HepG2 (cell line): ENCODE data around the gene EHD4. TPM values are rescaled to one million over a fixed set of nuclear protein-coding genes. Genes with fewer than 3 reads are reported as not detected.

Experiments used
- ATAC-seq: fragments of 200-7000 bp; cut with Tn5 transposase; 3 replicates; pipeline ENCODE4 v1.9.1; 2020; ENCODE audit warnings: mild to moderate bottlenecking, moderate library complexity
- BruUV-seq: library from RNA; stranded (reverse); fragments of 400-500 nt; replicated peaks from 2 replicates; lab custom pipeline; 2021; lab: Mats Ljungman, UMichigan
- CTCF ChIA-PET: fragments of 300-600 bp; formaldehyde crosslinking; extraction: SDS; loops from one replicate; lab custom pipeline; 2021; ENCODE audit warnings: low total read pairs, inconsistent platforms, low intra/inter-chr PET ratio; lab: Yijun Ruan, JAX
- POLR2A ChIA-PET: fragments of 350-600 bp; sonication (Branson Sonifier 250); formaldehyde crosslinking; loops from one replicate; lab custom pipeline; 2020; ENCODE audit warnings: antibody characterized with exemption, inconsistent platforms; lab: Yijun Ruan, JAX
- DNase-seq: peaks from one replicate; pipeline ENCODE4 v3.0.0-alpha.2; 2015; ENCODE audit warnings: low spot score
- FAIRE-seq: peaks from 3 replicates; lab custom pipeline; 2011; peaks lifted over from hg19 to GRCh38; lab: Jason Lieb, UNC
- H2AFZ ChIP-seq: one replicate; pipeline ENCODE4 v1.6.1; 2011; ENCODE audit warnings: low read length, inconsistent platforms
- H3K27ac ChIP-seq: fragments of 300-600 bp; 3 replicates; pipeline ENCODE4 v1.8.0; 2011; ENCODE audit warnings: mixed run types, mild to moderate bottlenecking, mixed read lengths, low read length, inconsistent platforms; ENCODE audit not compliant: insufficient read depth; ENCODE audit errors: extremely low read length
- H3K27me3 ChIP-seq, 2 experiments: fragments of 200-600 bp in 1 of 2; 2 replicates in 1 of 2; 3 replicates in 1 of 2; pipeline versions ENCODE4 v1.6.0 to v1.8.0; 2011; ENCODE audit warnings: low read length in 2 of 2, mild to moderate bottlenecking in 2 of 2, moderate library complexity in 2 of 2, inconsistent platforms in 1 of 2; ENCODE audit not compliant: insufficient read depth in 2 of 2, control insufficient read depth in 1 of 2
- H3K36me3 ChIP-seq, 2 experiments: fragments of 200-600 bp in 1 of 2; replicated peaks in 1 of 2; 2 replicates in 1 of 2; 3 replicates in 1 of 2; pipeline versions ENCODE4 v1.5.1 to v1.8.0; 2011; ENCODE audit warnings: low read length in 2 of 2, inconsistent platforms in 1 of 2; ENCODE audit not compliant: insufficient read depth in 2 of 2, control insufficient read depth in 1 of 2
- H3K4me1 ChIP-seq: 2 replicates; pipeline ENCODE4 v1.5.1; 2012; ENCODE audit warnings: low read length, inconsistent platforms; ENCODE audit not compliant: insufficient read depth
- H3K4me2 ChIP-seq: 2 replicates; pipeline ENCODE4 v1.6.0; 2011; ENCODE audit warnings: low read depth, low read length, inconsistent platforms
- H3K4me3 ChIP-seq, 3 experiments: fragments of 200-600 bp in 1 of 3; sonication (generic), shearing (Covaris generic) in 1 of 3; replicated peaks in 1 of 3; 2 replicates each; pipeline ENCODE4 v1.5.1; 2011 to 2016; ENCODE audit warnings: low read length in 3 of 3, inconsistent platforms in 2 of 3, low read depth in 2 of 3, mild to moderate bottlenecking in 2 of 3, control low read depth in 1 of 3, mixed read lengths in 1 of 3; ENCODE audit not compliant: insufficient read depth in 1 of 3
- H3K79me2 ChIP-seq: one replicate; pipeline ENCODE4 v1.6.1; 2011; ENCODE audit warnings: low read length, inconsistent platforms; ENCODE audit not compliant: insufficient read depth
- H3K9ac ChIP-seq: 2 replicates; pipeline ENCODE4 v1.6.0; 2011; ENCODE audit warnings: mild to moderate bottlenecking, low read depth, low read length, inconsistent platforms; ENCODE audit not compliant: insufficient read depth
- H3K9me3 ChIP-seq: 2 replicates; pipeline ENCODE4 v1.5.1; 2012; ENCODE audit warnings: mild to moderate bottlenecking, low read length
- H4K20me1 ChIP-seq: 2 replicates; pipeline ENCODE4 v1.6.0; 2011; ENCODE audit warnings: inconsistent platforms, mild to moderate bottlenecking, low read length, moderate library complexity; ENCODE audit not compliant: insufficient read depth
- AGO2 ChIP-seq: fragments of 200-400 bp; formaldehyde crosslinking; optimal IDR thresholded peaks from 2 replicates; pipeline ENCODE3; 2017; ENCODE audit warnings: mild to moderate bottlenecking, low read depth, low read length, moderate library complexity
- RBAK ChIP-seq: sonication (generic); formaldehyde crosslinking; IDR thresholded peaks from 2 replicates; pipeline ENCODE4 v1.5.1; 2020; ENCODE audit warnings: mild to moderate bottlenecking, missing genetic modification reagents
- REXO4 ChIP-seq: sonication (generic); formaldehyde crosslinking; IDR thresholded peaks from 2 replicates; pipeline ENCODE4 v1.8.0; 2022; ENCODE audit warnings: missing genetic modification reagents, mild to moderate bottlenecking, borderline replicate concordance
- SMC3 ChIP-seq: IDR thresholded peaks from 2 replicates; pipeline ENCODE4 v1.6.1; 2011; ENCODE audit warnings: low read length, improper control_type of control experiment
- SOX6 ChIP-seq, 2 experiments: fragments of 450-650 bp in 1 of 2; sonication (generic) in 1 of 2; formaldehyde crosslinking in 1 of 2; IDR thresholded peaks; 2 replicates each; pipeline versions ENCODE4 v1.4.0 to v1.6.1; 2017 to 2020; ENCODE audit warnings: antibody characterized with exemption in 1 of 2, mild to moderate bottlenecking in 1 of 2, missing genetic modification reagents in 1 of 2
- SP5 ChIP-seq: IDR thresholded peaks from 2 replicates; pipeline ENCODE4 v1.6.1; 2016; ENCODE audit warnings: low read depth, borderline replicate concordance
- ZNF235 ChIP-seq: sonication (generic); formaldehyde crosslinking; IDR thresholded peaks from 2 replicates; pipeline ENCODE4 v1.8.1; 2023; ENCODE audit warnings: mild to moderate bottlenecking, missing genetic modification reagents, borderline replicate concordance
- whole genome bisulfite sequencing: methylation state at CpG from one replicate; pipeline ENCODE4 v1.1.6; 2017; ENCODE audit warnings: low lambda C conversion rate; 5-methylcytosine and 5-hydroxymethylcytosine counted together
- in situ Hi-C: cut with HindIII; loops from 2 replicates; pipeline ENCODE4 v1.10.0; 2017; ENCODE audit warnings: low pct_unique_long_range_greater_than_20kb; ENCODE audit not compliant: extremely low pct_ligation_motif_present
- intact Hi-C: fragments of 100-400 bp; cut with micrococcal nuclease; formaldehyde crosslinking; loops from one replicate; pipeline ENCODE4 v1.10.0; 2022; ENCODE audit not compliant: unreplicated experiment
- polyA plus RNA-seq, 8 experiments: library from polyadenylated mRNA; depleted of rRNA in 3 of 8; stranded (reverse) in 7 of 8; unstranded in 1 of 8; fragments of >200 nt; fragmentation: Illumina TruSeq in 4 of 8; extraction: Trizol in 4 of 8; gene quantifications; 2 replicates each; pipeline versions ENCODE4 v1.2.1 to v1.2.3, GENCODE V29; 2011 to 2016; ENCODE audit warnings: low read depth in 4 of 8, missing spikeins in 1 of 8, mixed read lengths in 1 of 8; ENCODE audit not compliant: insufficient read depth in 1 of 8
- total RNA-seq, 5 experiments: library from RNA; depleted of rRNA; stranded (reverse); fragments of >200 nt; fragmentation: Illumina TruSeq; extraction: Trizol; gene quantifications; 2 replicates each; pipeline ENCODE4 v1.2.3, GENCODE V29; 2016; ENCODE audit warnings: low read depth in 1 of 5
- TF ChIP-seq, protein P1 (sequence below): IDR thresholded peaks from 2 replicates; pipeline ENCODE4 v1.6.1; 2018; ENCODE audit warnings: missing genetic modification reagents, mild to moderate bottlenecking, missing compliant biosample characterization
- TF ChIP-seq, protein P2 (sequence below): sonication (generic); formaldehyde crosslinking; IDR thresholded peaks from 2 replicates; pipeline ENCODE4 v1.4.0; 2020; ENCODE audit warnings: missing genetic modification reagents
- TF ChIP-seq, protein P3 (sequence below): sonication (generic); formaldehyde crosslinking; IDR thresholded peaks from 2 replicates; pipeline ENCODE4 v1.5.1; 2020; ENCODE audit warnings: mild to moderate bottlenecking, missing genetic modification reagents, moderate library complexity
- TF ChIP-seq, protein P4 (sequence below): sonication (generic); formaldehyde crosslinking; IDR thresholded peaks from 2 replicates; pipeline ENCODE4 v1.5.0; 2020; ENCODE audit warnings: mild to moderate bottlenecking, low read depth, missing genetic modification reagents, borderline replicate concordance
- TF ChIP-seq, protein P5 (sequence below): IDR thresholded peaks from 2 replicates; pipeline ENCODE4 v1.6.1; 2016; ENCODE audit warnings: missing compliant biosample characterization, missing genetic modification reagents, borderline replicate concordance

EHD4 gene
- total and polyA plus RNA-seq, 2 of the 13 experiments (the other 11 are each of a cell fraction or from before 2014, with no cell fraction given): 3.1 to 4.8 TPM

DNA sequence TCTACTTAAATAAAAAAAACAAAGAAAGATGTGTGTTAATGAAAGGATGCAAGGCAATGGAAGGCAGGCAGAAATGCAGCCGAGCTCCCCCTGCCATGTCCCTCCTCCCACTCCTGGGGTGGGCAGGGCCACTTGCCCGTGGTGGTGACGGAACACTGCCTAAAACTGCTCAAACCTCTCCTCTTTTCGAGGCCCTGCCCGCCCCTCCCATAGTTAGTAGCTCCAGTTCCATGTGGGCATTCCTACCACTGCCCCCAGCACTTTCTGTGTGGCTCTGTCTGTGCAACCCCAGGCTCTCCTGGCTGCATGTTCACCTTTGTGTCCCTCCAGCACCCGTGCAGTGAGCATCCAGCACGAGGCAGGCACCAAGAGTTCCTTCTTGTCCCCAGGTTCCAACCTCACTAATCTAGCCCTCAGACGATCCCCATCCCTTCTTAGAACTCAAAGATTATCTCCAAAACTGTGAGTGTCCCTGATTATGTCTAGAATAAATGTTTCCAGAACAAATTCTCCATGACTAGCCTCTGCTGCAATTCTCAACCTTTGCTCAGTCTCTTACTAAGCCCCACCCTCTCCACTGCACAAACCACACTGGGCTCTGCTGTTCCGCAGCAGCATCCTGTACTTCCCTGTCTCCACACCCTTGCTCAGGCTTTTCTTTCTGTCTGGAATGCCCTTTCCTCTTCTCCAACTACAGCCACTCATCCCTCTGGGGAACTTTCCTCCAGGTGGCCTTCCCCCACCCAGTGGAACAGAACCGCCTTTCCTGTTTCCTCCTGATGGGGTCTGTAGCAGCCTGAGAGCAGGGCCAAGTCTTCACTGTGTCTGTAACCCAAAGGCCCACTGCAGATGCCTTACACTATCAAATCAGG lies 45.9 kb downstream of the EHD4 start:
- peak; percentile 92 for ATAC-seq
- peaks cover 8% of the 10 kb centered on the region; the same call in 1 of the 2 replicates for H4K20me1 ChIP-seq
- peak overlapping the region; percentile 49 for H3K4me2 ChIP-seq
- no peaks in the 10 kb centered on the region for H3K36me3 ChIP-seq
- CTCF ChIA-PET: no interaction called here
- H3K27me3 ChIP-seq: no peaks in the 10 kb centered on the region
- no peak overlapping the region for H2AFZ ChIP-seq
- no TSS peak for BruUV-seq
- FAIRE-seq: peak; percentile 42
- H3K4me1 ChIP-seq: peaks cover 66% of the 10 kb centered on the region
- POLR2A ChIA-PET: no interaction called here
- peak overlapping the region in 1 of 3 experiments; percentile 35; a peak in 2 of 6 replicates for H3K4me3 ChIP-seq
- H3K9me3 ChIP-seq: no peaks in the 10 kb centered on the region
- H3K9ac ChIP-seq: no peak overlapping the region
- DNase-seq: peak; percentile 34
- intact Hi-C loops (loop anchor here (5.0 kb wide), 1 partner anchor 46 kb away; the partner anchor contains the start of gene EHD4), in situ Hi-C loops (no loop called here)
- H3K27ac ChIP-seq: no peak overlapping the region
- 35% methylated on average over 10 of the region's 10 CpGs for WGBS
- H3K79me2 ChIP-seq: no peaks in the 10 kb centered on the region
- 0 out of 2 replicates have a peak, but pooled peaks have one; percentile 10 for TF ChIP-seq SP5 (CRISPR knock-in tag)
- TF ChIP-seq, protein P1, sequence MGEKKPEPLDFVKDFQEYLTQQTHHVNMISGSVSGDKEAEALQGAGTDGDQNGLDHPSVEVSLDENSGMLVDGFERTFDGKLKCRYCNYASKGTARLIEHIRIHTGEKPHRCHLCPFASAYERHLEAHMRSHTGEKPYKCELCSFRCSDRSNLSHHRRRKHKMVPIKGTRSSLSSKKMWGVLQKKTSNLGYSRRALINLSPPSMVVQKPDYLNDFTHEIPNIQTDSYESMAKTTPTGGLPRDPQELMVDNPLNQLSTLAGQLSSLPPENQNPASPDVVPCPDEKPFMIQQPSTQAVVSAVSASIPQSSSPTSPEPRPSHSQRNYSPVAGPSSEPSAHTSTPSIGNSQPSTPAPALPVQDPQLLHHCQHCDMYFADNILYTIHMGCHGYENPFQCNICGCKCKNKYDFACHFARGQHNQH (CRISPR knock-in tag): 0 out of 2 replicates have a peak, but pooled peaks have one; percentile 24
- no peak for TF ChIP-seq AGO2
- TF ChIP-seq REXO4 (CRISPR knock-in tag): no peak
- TF ChIP-seq, protein P2, sequence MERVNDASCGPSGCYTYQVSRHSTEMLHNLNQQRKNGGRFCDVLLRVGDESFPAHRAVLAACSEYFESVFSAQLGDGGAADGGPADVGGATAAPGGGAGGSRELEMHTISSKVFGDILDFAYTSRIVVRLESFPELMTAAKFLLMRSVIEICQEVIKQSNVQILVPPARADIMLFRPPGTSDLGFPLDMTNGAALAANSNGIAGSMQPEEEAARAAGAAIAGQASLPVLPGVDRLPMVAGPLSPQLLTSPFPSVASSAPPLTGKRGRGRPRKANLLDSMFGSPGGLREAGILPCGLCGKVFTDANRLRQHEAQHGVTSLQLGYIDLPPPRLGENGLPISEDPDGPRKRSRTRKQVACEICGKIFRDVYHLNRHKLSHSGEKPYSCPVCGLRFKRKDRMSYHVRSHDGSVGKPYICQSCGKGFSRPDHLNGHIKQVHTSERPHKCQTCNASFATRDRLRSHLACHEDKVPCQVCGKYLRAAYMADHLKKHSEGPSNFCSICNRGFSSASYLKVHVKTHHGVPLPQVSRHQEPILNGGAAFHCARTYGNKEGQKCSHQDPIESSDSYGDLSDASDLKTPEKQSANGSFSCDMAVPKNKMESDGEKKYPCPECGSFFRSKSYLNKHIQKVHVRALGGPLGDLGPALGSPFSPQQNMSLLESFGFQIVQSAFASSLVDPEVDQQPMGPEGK (CRISPR knock-in tag): 0 out of 2 replicates have a peak, but pooled peaks have one; percentile 15
- peak; percentile 10; the same call in 1 of the 2 replicates for TF ChIP-seq SMC3
- no peak for TF ChIP-seq SOX6 (IDR thresholded peaks at IDR 0.05)
- peak; percentile 23; the same call in 1 of the 2 replicates for TF ChIP-seq SOX6 (CRISPR knock-in tag; IDR thresholded peaks at IDR 0.05)
- TF ChIP-seq ZNF235 (CRISPR knock-in tag): no peak
- TF ChIP-seq, protein P3, sequence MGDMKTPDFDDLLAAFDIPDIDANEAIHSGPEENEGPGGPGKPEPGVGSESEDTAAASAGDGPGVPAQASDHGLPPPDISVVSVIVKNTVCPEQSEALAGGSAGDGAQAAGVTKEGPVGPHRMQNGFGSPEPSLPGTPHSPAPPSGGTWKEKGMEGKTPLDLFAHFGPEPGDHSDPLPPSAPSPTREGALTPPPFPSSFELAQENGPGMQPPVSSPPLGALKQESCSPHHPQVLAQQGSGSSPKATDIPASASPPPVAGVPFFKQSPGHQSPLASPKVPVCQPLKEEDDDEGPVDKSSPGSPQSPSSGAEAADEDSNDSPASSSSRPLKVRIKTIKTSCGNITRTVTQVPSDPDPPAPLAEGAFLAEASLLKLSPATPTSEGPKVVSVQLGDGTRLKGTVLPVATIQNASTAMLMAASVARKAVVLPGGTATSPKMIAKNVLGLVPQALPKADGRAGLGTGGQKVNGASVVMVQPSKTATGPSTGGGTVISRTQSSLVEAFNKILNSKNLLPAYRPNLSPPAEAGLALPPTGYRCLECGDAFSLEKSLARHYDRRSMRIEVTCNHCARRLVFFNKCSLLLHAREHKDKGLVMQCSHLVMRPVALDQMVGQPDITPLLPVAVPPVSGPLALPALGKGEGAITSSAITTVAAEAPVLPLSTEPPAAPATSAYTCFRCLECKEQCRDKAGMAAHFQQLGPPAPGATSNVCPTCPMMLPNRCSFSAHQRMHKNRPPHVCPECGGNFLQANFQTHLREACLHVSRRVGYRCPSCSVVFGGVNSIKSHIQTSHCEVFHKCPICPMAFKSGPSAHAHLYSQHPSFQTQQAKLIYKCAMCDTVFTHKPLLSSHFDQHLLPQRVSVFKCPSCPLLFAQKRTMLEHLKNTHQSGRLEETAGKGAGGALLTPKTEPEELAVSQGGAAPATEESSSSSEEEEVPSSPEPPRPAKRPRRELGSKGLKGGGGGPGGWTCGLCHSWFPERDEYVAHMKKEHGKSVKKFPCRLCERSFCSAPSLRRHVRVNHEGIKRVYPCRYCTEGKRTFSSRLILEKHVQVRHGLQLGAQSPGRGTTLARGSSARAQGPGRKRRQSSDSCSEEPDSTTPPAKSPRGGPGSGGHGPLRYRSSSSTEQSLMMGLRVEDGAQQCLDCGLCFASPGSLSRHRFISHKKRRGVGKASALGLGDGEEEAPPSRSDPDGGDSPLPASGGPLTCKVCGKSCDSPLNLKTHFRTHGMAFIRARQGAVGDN: peak; percentile 44; the same call in 1 of the 2 replicates
- TF ChIP-seq, protein P4, sequence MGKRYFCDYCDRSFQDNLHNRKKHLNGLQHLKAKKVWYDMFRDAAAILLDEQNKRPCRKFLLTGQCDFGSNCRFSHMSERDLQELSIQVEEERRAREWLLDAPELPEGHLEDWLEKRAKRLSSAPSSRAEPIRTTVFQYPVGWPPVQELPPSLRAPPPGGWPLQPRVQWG (CRISPR knock-in tag): no peak
- TF ChIP-seq, protein P5, sequence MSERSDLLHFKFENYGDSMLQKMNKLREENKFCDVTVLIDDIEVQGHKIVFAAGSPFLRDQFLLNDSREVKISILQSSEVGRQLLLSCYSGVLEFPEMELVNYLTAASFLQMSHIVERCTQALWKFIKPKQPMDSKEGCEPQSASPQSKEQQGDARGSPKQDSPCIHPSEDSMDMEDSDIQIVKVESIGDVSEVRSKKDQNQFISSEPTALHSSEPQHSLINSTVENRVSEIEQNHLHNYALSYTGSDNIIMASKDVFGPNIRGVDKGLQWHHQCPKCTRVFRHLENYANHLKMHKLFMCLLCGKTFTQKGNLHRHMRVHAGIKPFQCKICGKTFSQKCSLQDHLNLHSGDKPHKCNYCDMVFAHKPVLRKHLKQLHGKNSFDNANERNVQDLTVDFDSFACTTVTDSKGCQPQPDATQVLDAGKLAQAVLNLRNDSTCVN (CRISPR knock-in tag): peak; percentile 40; the same call in 1 of the 2 replicates
- TF ChIP-seq RBAK (CRISPR knock-in tag): peak; percentile 80; the same call in 1 of the 2 replicates
